GM21390 (cell line): Measurements from ENCODE around the gene HDAC7.
"Not testable (repeated sequence)": the region's sequence is repeated elsewhere in the genome, so short reads cannot be mapped to it uniquely, and the experiment has no call there.

Experiments
- ATAC-seq: cut with Tn5 transposase; IDR thresholded peaks from one replicate; pipeline ENCODE4 v1.9.1; 2021; ENCODE audit not compliant: unreplicated experiment

Gene HDAC7

DNA sequence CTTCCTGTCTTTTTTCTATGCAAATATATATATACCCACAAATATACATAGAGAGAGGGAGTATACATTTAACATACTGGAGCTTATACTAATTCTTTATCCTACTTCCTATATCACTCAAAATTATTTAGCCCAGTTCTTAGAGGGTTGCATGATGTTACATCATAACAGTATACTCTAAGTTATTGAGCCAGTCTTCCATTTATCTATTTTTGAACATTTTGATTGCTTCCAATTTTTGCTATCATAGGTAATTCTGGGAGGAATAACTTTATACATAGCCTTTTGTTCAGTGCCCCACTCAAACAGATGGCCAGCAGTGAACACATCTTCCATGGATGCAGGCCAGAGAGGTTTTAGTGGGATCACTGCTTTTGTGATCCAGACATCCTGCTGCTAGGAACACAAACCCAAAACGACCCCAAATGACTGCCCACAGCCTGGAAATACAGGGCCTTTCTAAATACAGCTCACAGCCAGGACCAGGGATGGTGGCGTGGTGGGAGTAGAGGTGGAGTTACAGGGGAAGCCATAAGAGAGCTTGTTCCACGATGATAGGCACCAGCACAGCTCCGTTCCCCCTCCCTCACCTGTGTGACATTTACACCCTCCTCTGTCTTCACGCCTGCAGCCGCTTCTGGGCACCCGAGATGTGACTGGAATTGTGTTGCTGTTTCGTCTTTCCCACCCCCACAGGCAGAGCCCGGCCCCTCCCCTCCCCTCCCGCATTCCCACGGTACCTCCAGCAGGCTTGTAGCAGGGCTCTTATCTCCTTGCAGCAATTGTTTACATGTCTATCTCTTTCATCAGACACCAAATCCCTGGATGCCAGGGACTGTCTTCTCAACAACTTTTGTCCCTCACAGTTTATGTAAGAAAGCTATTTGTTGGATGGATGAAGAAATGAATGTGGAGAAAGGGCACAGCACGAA, 30.7 kb upstream of the HDAC7 start:
- no peak for ATAC-seq

DNA sequence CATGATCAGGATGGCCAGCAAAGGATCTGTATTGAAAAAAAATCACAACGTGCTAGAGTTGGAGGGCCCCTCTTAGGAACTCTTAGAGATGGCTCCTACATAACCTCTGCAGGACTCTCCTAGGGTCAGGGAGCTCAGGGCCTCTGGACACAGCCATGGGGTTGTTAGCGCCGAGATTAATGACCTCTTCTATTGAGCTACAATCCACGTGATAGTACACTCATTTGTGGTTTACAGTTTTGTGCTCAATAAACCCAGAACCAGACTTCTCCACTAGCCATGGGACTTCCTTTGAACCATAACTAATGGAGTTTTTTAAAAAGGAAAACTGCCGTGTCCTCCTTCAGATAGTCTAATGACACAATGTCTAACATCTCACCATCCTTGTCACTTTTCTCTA, 29.6 kb upstream of the HDAC7 start:
- ATAC-seq: no peak

DNA sequence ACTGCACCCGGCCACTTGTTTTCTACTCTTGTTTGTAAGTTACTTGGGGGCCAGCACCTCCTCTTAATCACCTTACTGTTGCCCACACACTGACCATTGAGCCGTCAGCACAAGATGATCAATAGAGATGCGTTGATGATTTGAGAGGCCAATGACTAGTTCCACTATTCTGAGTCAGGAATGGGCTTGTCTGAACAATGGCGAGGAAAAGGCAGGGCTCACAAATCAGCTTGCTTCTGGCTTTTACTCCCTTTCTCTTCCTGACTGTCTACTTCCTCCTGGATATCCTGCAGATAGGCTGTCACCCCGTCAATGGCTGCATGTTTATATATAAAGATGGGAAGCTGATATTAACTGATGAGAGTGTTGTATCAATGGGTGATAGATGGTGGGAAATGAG, 29.1 kb upstream of the HDAC7 start:
- no peak for ATAC-seq

DNA sequence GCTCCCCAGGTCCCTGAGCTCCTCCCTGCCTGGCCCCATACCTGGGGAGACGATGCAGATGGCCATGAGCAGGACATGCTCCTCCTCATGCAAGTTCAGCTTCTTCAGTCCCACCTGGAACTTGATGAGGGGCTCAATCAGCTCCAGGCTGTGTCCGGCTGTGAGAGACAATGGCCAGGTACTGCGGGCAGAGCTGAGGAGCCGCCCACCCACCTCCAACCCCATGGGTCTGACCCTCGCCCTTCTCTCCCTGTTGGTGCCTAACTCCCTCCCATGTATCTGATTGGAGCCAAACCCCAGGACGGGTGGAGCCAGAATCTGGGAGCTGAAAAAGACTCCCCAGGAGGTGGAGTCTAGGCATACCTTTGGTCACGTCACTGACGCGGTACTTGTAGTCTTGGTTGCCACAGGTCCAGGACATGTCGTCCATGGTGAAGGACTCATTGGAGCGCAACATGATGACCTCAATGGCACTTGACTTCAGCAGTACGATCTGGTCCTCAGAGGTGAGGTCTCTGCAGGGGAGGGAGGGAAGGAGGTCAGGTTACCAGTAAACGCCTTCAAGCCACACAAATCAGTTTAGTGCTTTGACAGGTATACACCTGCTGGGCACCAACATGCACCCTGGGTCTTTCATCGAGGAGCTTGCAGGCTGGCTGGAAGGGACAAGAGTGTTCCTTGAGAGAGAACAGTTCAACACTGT, 26.7 kb upstream of the HDAC7 start:
- no peak for ATAC-seq

DNA sequence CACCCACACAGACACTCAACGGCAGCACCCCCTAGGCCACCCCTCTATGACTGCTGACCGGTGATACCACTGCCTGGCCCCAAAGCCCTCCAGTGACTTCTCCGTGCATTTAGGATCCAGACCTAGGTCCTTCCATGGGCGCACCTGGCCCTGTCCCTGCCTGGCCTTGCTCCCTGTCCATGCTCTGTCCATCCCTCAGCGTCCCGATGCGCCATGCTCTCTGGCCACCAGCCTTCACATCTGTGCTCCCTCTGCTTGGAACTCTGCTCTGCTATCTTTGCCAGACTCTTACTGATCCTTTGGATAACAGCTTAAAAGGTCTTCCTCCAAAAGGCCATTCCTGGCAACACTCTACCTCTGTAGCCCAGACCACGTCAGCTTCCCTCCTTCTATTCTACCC, 25.4 kb upstream of the HDAC7 start:
- no peak for ATAC-seq

DNA sequence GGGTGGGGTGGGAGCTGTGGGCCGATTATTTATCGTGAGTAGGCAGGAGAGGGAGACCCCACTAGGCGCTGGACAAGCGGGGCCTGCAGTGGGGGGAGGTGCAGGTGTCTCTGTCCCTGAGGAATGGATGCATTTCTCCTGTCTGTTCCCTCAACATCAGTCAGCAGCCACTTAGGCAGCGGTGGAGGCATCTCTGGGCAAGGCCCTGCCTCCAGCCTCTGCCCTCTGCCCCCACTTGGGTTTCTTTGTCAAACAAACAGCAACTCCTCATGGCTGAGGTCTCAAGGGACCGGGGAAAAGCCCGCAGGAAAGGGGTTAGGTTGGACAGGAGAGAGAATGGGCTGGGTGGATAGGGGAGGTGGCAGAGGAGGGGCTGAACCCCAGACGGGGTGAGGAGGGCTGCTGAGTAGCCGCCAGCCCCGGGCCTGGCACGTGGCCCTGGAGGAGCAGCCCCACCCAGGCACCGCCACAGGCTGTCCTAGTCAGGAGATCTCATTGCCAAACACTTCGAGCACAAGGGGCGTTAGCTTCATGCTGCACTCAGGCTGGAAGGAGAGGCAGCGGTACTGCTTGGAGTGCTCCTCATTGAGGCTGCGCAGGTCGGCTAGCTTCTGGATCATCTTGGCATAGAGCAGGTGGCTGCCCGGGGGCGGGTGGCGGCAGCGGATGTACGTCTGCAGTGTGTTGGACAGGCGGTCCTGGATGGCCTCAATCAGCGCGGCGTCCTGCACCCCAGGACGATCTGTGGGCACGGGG, 24.7 kb upstream of the HDAC7 start:
- ATAC-seq: no peak

DNA sequence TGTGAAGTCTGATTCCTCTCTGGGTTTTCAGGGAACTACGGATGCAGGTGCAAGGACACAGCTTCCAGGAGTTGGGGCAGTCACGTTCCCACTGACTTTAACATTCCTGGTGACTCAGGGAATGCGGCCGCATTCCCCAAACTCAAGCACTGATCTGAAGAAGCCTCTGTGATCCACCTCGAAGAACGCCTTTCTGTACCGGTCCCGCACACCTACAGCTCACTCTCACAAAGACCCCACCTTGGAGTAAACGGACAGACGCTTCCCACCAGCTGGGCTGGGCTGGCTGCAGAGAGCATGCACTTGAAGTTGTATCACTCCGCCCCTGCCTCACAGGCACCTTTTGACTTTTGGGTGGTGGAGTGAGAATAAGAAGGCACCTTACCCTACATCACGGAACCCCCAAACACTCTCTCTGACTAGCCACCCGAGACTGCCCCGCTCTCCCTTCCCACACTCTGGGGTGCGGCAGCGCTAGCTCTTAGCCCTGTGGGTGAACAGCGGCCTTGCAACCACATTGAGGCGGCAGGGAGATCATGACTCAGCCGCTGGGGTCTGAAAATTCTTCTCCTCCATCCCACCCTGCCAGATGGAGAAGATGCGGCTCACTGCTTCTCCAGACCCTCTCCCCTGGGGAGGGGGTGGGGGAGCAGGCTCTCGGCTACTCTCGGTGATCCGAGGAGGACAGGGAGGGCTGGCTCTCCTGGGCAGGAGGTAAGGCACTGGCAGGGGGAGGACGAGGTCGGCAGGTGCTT, 23.7 kb upstream of the HDAC7 start:
- no peak for ATAC-seq

DNA sequence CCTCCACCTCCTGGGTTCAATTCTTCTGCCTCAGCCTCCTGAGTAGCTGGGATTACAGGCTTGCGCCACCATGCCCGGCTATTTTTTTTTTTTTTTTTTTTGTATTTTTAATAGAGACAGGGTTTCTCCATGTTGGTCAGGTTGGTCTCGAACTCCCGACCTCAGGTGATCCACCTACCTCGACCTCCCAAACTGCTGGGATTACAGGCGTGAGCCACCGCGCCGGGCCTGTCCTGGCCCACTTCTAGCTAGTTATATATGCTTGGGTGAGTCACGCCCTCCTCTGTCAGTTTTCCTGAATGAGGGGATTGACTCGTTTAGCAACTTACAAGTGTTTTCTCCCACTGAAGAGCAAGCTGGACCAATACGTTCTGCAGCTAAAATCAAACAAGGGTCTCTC, 22.8 kb upstream of the HDAC7 start:
- not testable (repeated sequence) for ATAC-seq

DNA sequence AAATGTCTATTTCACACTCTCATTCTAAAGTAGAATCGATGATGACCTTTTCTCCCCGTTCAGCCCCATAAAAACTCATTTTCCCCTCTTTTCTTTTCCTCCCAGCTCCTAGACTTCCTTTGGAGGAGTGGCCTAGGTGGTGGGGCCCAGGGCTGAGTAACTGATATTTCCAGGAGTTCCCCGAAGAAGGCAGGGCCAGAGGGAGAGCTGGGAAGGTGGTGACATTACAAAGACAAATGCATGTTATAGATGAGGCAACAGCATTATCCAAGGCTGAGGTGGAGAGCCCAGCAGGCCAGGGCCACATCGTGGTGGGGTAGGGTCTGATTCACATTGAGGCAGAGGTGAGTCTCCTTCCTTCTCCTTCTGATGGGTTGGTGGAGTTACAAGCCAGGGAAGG, 22.2 kb upstream of the HDAC7 start:
- no peak for ATAC-seq

DNA sequence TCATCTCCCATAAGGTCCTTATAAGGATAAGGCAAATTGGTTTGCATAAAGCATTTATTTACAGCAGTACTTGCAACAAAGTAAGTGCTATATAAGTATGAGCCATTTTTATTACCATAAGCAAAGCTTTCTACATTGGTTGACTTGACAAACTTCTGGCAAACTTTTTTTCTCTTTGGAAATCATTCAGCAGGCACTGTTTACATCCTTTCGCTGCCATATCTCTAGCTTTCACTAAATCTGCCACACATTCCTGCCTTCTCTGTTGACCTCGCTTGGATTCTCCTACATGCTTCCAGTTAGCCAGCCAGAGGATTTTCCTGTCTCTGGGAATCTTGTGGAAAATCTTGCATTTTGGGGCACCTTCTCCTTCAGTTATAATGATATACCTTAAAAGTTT, 21.8 kb upstream of the HDAC7 start:
- ATAC-seq: no peak

DNA sequence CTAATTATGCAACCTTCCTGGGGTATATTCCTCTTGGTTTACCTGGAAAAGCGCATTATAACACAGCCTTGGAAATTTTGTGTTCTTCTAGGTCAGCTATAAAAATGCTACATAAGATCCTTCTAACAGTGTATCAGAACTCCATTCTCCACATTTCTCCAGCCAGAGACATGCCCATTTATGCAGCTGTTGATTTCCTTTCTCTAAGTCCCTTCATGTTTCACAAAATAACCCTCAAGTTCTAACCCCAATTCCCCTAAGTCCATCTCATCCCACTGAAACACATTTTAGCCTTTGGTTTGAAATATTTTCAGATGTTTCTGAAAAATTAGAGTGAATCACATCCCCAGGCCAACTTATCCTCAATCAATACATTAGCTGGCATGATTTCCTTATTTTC, 20.9 kb upstream of the HDAC7 start:
- no peak for ATAC-seq

DNA sequence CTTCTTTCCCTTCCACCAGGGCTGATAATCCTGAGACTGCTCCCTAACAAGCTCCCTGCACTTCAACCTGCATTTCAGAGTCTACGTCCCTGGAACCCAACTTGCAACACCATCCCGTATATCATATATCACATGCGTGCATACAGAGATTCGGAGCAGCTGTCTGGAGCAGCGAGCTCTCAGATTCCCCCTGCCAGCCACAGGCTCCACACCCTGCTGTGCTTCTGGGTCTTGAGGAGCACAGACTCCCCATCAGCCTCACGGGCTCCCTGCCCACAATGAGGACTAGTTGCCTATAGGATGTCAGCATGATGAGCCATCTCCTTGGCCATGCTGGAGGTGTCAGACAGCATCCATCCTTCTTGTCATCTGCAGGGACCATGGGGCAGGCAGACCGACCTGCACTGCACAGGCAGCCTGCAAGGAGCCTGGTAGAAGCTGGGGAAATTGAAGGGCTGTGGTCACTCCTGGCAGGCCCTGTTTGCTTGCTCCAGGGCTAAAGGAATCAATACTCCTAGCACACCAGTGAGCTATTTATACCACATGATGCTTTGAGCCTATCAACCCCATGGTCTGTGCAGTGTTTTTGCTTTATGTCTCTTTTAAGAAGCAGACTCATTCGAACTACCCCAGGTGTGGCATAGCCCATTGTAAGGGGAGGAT, 19.6 kb upstream of the HDAC7 start:
- ATAC-seq: no peak

DNA sequence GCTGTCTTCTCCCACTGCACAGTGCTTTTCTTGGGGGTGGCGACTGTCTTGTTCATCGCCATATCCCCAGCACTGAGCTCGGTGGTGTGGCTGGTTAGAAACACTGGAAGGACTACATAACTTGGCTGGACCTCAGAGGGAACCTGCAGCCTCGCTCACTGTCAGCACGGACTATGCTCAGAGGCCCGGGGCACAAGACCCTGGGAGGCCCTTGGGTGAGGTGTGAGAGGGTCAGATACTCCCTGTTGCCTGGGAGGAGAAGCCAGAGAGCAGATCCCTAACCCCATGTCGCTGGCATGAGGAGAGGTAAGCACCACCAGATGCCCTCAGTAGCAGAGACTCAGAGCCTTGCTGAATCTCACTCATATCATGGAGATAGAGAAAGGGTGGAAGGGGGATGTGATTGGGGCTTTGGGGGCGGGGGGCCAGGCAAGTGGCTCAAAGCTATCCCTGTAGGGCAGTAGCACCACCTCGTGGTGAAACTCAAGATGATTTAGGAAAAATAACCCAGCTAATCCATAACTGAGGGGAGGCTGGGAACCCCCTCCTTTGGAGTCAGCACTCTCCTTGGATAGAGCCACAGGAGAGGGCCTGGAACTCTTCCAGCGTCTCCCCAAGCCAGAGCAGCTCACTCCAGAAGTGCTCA, 18.7 kb upstream of the HDAC7 start:
- no peak for ATAC-seq

DNA sequence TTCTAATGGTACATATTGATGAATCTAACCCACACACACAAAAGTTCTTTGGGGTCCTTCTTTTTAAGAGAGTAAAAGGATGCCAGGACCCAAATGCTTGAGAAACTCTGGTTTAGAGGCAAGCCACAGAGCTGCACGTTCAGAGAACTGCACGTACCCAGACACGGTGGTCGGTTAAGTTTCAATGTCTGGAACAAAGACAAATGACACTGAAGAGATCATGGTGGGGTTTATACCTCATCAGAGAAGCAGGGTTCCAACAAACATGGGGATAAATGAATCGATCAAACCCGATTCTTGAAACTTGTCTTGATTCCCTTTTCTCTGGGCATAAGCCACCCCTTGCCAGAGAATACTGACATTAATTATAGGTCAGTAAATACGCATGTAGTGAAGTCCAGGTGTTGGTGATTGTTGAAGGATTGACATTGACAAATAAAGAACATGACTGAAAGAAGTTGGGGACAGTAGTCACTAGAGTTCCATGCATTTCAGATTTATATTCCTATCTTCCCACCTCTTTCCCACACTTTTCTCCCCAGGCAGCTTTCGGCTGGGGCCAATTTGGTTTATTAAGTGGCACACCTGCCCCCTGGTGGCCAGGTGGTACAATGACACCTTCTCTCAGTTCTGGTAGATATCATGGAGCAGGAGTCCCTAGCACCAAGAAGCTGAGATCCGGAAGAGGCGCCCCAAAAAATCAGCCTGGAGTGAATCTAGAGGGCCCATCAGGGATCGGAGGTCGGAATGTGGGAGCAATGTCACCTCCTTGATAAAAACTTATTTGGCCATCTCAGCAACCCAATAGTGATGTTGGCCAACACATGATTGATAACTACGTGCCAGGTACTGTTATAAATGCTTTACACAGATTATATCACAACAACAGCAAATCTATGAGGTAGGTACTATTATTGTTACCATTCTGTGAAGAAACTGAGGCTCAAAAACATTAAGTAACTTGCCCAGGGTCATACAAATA, 17.8 kb upstream of the HDAC7 start:
- no peak for ATAC-seq

DNA sequence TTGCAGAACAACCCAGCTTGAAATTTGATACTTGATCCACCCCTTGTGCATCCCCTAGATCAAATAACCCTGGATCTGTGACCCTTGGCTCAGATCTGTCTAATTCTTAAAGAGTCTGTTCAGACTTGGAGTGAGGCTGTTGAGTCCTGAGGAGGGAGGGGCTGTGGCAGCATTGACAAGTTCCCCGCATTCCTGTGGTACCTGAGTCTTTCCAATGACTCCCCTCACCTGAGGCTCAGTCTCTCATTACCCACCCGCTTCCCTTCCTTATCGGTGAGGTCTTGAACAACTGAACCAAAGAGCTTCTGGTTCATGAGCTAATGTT, 16.1 kb upstream of the HDAC7 start:
- ATAC-seq: no peak

DNA sequence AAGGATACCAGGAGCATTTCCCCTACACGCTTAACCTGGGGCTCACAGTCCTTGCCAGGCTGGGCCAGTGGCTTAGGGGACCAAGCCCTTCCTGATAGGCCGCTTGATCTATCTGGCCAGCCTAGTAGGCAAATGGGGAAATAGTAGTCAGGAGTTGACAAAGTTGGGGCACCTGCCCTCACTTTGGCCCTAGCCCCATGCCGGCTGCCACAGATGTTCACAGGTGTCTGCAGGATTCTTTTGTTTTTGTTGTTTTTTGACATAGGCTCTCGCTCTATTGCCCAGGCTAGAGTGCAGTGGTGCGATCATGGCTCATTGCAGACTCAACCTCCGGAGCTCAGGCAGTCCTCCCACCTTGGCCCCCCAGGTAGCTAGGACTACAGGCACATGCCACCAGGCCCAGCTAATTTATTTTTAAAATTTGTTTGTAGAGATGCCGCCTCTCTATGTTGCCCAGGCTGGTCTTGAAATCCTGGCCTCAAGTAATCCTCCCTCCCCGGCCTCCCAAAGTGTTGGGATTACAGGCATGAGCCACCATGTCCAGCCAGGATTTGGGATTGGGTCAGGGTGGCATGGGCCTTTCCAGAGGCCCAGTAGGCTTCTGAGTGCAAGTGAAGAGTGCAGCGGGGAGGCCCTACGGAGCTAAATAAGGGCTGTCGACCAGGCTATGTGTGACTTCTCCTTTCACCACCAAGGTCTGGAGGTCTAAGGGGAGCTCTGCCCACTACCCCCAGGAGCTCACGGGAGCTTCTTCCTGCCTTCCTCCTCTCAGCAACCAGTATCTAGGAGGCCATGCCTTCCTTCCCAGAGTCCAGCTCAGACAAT, 15.5 kb upstream of the HDAC7 start:
- no peak for ATAC-seq

DNA sequence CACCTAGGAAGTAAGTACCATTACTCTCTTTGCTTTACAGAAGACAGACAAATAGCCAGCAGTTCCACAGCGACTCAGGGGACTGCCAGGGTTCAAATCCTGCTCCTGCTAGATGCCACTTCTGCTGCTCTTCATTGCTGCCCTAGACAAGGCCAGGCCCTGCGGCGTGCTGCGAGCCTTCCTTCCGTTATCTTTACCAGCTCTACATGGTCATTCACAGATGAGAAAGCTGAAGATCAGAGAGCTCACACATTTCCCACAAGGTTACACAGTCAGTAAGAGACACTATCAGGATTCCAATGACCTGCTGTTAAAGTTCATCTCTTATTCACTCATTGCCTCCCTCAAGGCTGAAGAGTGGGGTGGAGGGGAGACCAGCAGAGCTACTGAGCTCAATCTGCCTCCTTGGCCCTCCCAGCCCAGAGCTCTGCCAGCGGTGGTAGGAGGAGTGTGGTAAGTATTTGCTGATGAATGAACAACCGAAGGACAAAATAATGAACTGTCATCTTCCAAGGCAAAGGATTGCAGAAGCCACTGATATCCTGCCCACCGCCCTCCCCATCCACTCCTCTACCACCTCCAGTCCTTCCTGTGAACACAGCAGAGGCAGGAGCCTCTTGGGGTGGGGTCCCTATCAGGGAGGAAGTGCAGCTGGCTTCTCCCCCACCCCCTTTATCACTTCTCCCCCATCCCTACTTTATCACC, 14.6 kb upstream of the HDAC7 start:
- no peak for ATAC-seq
